Natural killer cell (primary cell): ENCODE results near the gene PTPRM. TPM values are rescaled to one million over a fixed set of nuclear protein-coding genes. Genes with fewer than 3 reads are reported as not detected.

Experiments used
- ATAC-seq, 3 donors: fragments of 150-1000 bp in 2 of 3; fragments of 200-7000 bp in 1 of 3; cut with Tn5 transposase; 1 replicate in 1 of 3; 2 replicates in 2 of 3; pipeline ENCODE4 v1.10.0; 2021; ENCODE audit warnings: mild to moderate bottlenecking in 2 of 3, moderate library complexity in 2 of 3
- DNase-seq, 2 donors: peaks; one replicate each; pipeline versions ENCODE4 v3.0.0 to v3.0.0-alpha.2; 2013 to 2021; ENCODE audit warnings: mixed read lengths in 1 of 2
- H3K27ac ChIP-seq: one replicate; pipeline ENCODE4 v1.5.1; 2013; ENCODE audit warnings: mild to moderate bottlenecking, low read length
- H3K27me3 ChIP-seq: one replicate; pipeline ENCODE4 v1.6.1; 2013; ENCODE audit warnings: low read length; ENCODE audit not compliant: control insufficient read depth, insufficient read depth
- H3K36me3 ChIP-seq: one replicate; pipeline ENCODE4 v1.6.1; 2013; ENCODE audit warnings: low read length; ENCODE audit not compliant: control insufficient read depth, insufficient read depth
- H3K4me1 ChIP-seq: one replicate; pipeline ENCODE4 v1.6.1; 2013; ENCODE audit warnings: low read length; ENCODE audit not compliant: control insufficient read depth, insufficient read depth
- H3K4me3 ChIP-seq: one replicate; pipeline ENCODE4 v1.5.1; 2013; ENCODE audit warnings: low read length
- H3K9me3 ChIP-seq: one replicate; pipeline ENCODE4 v1.6.1; 2013; ENCODE audit warnings: low read length; ENCODE audit not compliant: control insufficient read depth, insufficient read depth
- H3K27ac Mint-ChIP-seq, 2 donors: one replicate each; pipeline ENCODE4 v1.8.0; 2022; ENCODE audit warnings: mild to moderate bottlenecking in 2 of 2, mixed read lengths in 2 of 2, moderate library complexity in 1 of 2
- H3K27me3 Mint-ChIP-seq, 2 donors: one replicate each; pipeline ENCODE4 v1.8.0; 2022; ENCODE audit warnings: low read depth in 2 of 2, mixed read lengths in 2 of 2
- H3K36me3 Mint-ChIP-seq: one replicate; pipeline ENCODE4 v1.8.0; 2022; ENCODE audit warnings: mixed read lengths
- H3K4me1 Mint-ChIP-seq, 2 donors: one replicate each; pipeline ENCODE4 v1.8.0; 2022; ENCODE audit warnings: mixed read lengths in 2 of 2
- H3K4me3 Mint-ChIP-seq: one replicate; pipeline ENCODE4 v1.8.0; 2022; ENCODE audit warnings: mild to moderate bottlenecking, moderate library complexity, mixed read lengths
- H3K9me3 Mint-ChIP-seq, 2 donors: one replicate each; pipeline ENCODE4 v1.8.0; 2022; ENCODE audit warnings: mixed read lengths in 2 of 2
- WGBS: methylation state at CpG from one replicate; pipeline ENCODE4 v1.1.7; 2013; ENCODE audit warnings: missing lambda C conversion rate; ENCODE audit not compliant: insufficient coverage; 5-methylcytosine and 5-hydroxymethylcytosine counted together
- intact Hi-C: fragments of 100-400 bp; cut with micrococcal nuclease; formaldehyde crosslinking; loops from one replicate; pipeline ENCODE4 v1.14.2; 2022
- total RNA-seq, 4 donors: library from RNA; stranded (reverse); fragments of 120-200 nt in 1 of 4; gene quantifications; one replicate each; pipeline versions ENCODE4 v1.2.3 to v1.2.4, GENCODE V29; 2013 to 2022
- TF ChIP-seq, protein P1 (sequence below): fragments of 200-600 bp; IDR thresholded peaks from one replicate; pipeline ENCODE4 v1.8.0; 2022; ENCODE audit warnings: antibody characterized with exemption

Gene PTPRM
- total RNA-seq, 3 donors from 2014 or later (not counting 1 experiment from before 2014, with no cell fraction given): 5.0 to 13.2 (median 12.1) TPM

DNA sequence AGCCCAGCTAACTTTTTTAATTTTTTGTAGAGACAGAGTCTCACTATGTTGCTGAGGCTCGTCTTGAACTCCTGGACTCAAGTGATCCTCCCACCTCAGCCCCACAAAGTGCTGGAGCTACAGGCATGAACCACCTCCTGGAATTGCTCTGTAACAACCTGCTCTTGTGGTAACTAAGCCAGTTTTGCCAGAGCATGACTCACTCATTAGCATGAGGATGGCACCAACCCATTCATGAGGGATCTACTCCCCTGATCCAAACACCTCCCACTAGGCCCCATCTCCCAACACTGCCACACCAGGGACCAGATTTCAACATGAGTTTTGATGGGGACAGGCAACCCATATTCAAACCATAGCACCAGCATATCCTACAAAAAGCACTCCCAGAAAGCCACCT lies 693.2 kb downstream of the PTPRM start:
- Mint-ChIP-seq H3K27me3 (no peaks in the 10 kb centered on the region), H3K4me1 (no peaks in the 10 kb centered on the region), H3K27ac (no peak overlapping the region), H3K36me3 (no peaks in the 10 kb centered on the region), H3K9me3 (no peaks in the 10 kb centered on the region), H3K4me3 (no peak overlapping the region)
- Histone ChIP-seq H3K4me1 (no peaks in the 10 kb centered on the region), H3K4me3 (no peak overlapping the region), H3K27ac (no peak overlapping the region), H3K36me3 (no peaks in the 10 kb centered on the region), H3K27me3 (no peaks in the 10 kb centered on the region), H3K9me3 (no peaks in the 10 kb centered on the region)
- no peak for DNase-seq
- 88% methylated on average over 1 of the region's 1 CpG for WGBS
- TF ChIP-seq, protein P1, sequence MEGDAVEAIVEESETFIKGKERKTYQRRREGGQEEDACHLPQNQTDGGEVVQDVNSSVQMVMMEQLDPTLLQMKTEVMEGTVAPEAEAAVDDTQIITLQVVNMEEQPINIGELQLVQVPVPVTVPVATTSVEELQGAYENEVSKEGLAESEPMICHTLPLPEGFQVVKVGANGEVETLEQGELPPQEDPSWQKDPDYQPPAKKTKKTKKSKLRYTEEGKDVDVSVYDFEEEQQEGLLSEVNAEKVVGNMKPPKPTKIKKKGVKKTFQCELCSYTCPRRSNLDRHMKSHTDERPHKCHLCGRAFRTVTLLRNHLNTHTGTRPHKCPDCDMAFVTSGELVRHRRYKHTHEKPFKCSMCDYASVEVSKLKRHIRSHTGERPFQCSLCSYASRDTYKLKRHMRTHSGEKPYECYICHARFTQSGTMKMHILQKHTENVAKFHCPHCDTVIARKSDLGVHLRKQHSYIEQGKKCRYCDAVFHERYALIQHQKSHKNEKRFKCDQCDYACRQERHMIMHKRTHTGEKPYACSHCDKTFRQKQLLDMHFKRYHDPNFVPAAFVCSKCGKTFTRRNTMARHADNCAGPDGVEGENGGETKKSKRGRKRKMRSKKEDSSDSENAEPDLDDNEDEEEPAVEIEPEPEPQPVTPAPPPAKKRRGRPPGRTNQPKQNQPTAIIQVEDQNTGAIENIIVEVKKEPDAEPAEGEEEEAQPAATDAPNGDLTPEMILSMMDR: no peak
- no peak for ATAC-seq
- intact Hi-C loops: no loop called here

DNA sequence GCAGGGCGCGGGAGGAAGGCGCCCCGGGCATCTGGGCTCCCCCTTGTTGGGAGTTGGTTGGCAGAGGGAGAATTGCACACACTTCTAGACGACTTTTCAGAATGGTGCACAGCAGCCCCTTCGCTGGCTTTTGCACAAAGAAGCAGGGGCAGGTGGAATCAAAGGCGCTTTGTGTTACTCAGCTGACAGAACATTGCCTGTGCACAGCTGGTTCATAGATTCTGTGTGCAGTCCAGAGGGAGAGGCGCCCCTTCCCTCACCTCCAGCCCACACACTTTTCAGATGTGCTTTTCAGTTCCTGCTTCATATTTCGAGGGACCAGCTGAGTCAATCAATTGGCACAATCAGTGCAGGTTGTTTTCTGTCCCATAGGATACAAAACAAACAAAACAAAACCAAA lies 693.7 kb downstream of the PTPRM start:
- Mint-ChIP-seq H3K27ac (no peak overlapping the region), H3K36me3 (no peaks in the 10 kb centered on the region), H3K4me1 (no peaks in the 10 kb centered on the region), H3K4me3 (no peak overlapping the region), H3K27me3 (no peaks in the 10 kb centered on the region), H3K9me3 (no peaks in the 10 kb centered on the region)
- Histone ChIP-seq H3K36me3 (no peaks in the 10 kb centered on the region), H3K9me3 (no peaks in the 10 kb centered on the region), H3K27me3 (no peaks in the 10 kb centered on the region), H3K4me3 (no peak overlapping the region), H3K27ac (no peak overlapping the region), H3K4me1 (no peaks in the 10 kb centered on the region)
- TF ChIP-seq, protein P1: no peak
- DNase-seq (no peak), ATAC-seq (no peak)
- WGBS: 81% methylated on average over 9 of the region's 9 CpGs
- intact Hi-C loops: no loop called here

DNA sequence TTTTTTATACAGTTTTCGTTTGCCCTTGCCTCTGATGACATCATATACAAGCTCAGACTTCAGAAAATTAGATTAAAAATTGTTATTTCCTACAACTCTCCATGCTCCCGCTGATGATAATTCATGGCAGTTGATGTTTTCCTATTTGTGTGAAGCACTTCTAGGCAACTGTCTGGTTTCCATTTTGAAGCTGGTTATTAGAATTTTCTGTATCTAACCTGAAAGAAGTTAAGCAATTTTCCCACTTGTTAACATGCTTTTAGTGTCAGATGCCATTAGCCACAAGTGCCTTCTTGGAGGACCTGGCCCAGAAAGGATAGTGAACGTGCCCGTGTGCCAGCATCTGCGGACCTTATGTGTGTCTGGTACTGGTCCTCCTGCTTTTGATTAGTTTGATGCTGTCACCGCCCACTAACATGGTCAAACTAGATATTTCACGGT lies 694.6 kb downstream of the PTPRM start:
- Mint-ChIP-seq H3K4me3 (no peak overlapping the region), H3K27me3 (no peaks in the 10 kb centered on the region), H3K36me3 (no peaks in the 10 kb centered on the region), H3K9me3 (peaks cover 0 to 2% of the 10 kb centered on the region in 2 donors), H3K4me1 (no peaks in the 10 kb centered on the region), H3K27ac (no peak overlapping the region)
- Histone ChIP-seq H3K4me1 (no peaks in the 10 kb centered on the region), H3K4me3 (no peak overlapping the region), H3K27ac (no peak overlapping the region), H3K9me3 (no peaks in the 10 kb centered on the region), H3K36me3 (no peaks in the 10 kb centered on the region), H3K27me3 (no peaks in the 10 kb centered on the region)
- ATAC-seq (no peak), DNase-seq (no peak)
- 93% methylated on average over 7 of the region's 7 CpGs for WGBS
- TF ChIP-seq, protein P1: no peak
- intact Hi-C loops: no loop called here

DNA sequence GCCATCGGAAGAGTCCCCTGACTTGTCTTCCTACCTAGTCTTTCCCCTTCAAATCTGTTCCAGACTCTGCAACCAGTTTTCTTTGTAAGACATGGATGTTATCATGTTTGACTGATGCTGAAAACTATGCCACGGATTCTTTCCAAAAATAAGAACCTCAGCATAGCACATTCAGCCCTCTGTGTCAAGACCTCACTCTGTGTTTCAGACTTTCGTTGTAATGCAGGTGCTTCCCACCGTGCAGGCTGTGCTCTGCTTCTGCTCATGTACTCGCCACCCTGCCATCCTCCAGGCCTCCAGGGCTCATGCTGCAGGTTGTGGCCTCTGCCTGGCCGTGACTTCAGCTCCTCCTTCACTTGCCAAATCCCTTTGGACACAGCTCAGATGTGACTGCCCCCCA lies 695.1 kb downstream of the PTPRM start:
- no peaks in the 10 kb centered on the region for H3K4me1 ChIP-seq
- no peaks in the 10 kb centered on the region for H3K36me3 ChIP-seq
- no peak for DNase-seq
- WGBS: 74% methylated on average over 6 of the region's 6 CpGs
- H3K4me1 Mint-ChIP-seq: no peaks in the 10 kb centered on the region
- ATAC-seq: no peak
- no peaks in the 10 kb centered on the region for H3K9me3 ChIP-seq
- H3K27me3 Mint-ChIP-seq: no peaks in the 10 kb centered on the region
- peaks cover 0 to 2% of the 10 kb centered on the region in 2 donors for H3K9me3 Mint-ChIP-seq
- intact Hi-C loops: no loop called here
- TF ChIP-seq, protein P1: no peak
- no peak overlapping the region for H3K4me3 Mint-ChIP-seq
- no peaks in the 10 kb centered on the region for H3K27me3 ChIP-seq
- H3K27ac Mint-ChIP-seq: no peak overlapping the region
- no peak overlapping the region for H3K4me3 ChIP-seq
- H3K36me3 Mint-ChIP-seq: no peaks in the 10 kb centered on the region
- no peak overlapping the region for H3K27ac ChIP-seq
